Smooth muscle cell of the brain vasculature (primary cell): ENCODE measurements around the gene ROMO1.
"Not testable (repeated sequence)": the region's sequence is repeated elsewhere in the genome, so short reads cannot be mapped to it uniquely, and the experiment has no call there.

Experiments
- DNase-seq: peaks from one replicate; pipeline ENCODE4 v3.0.0-alpha.2; 2012; ENCODE audit warnings: low read depth, low spot score

Gene ROMO1

DNA sequence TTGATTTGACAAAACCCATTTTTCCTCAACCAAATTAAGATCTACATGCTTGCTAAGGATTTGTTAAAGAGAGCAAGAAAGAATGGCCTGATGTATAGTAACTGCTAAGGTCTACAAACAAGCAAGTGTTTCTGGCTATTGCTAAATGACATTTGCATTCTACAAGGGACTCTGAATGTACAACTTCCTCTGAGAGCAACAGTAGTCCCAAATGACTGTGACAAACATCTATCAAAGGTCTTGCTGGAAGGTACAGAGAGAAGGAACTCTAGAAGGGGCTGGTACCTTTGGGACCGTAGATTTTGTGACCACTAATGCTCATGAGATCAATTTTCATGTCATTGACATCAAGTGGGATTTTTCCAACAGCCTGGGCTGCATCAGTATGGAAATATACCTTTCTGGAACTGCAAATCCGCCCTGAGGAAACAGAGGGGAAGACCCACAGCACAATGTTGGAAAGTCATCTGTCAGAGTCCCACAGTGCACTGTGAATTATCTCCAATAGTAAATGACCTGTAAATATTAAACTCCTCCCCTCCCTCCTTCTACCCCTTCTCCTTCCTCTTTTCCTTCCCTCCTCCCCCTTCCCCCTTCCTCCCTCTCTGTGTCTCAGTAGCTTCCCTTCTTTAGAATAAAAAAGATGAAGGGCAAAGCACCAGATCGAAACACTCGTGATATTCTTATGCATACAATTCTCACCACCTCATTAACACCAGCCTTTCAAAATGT lies 18.6 kb upstream of the ROMO1 start:
- no peak for DNase-seq

- no peak for DNase-seq
Observed at GRCh38 chr20:35681960-35682359, 17.2 kb upstream of the ROMO1 start.

- DNase-seq = not testable (repeated sequence)
Observed at GRCh38 chr20:35685368-35685767, 13.8 kb upstream of the ROMO1 start.

DNA sequence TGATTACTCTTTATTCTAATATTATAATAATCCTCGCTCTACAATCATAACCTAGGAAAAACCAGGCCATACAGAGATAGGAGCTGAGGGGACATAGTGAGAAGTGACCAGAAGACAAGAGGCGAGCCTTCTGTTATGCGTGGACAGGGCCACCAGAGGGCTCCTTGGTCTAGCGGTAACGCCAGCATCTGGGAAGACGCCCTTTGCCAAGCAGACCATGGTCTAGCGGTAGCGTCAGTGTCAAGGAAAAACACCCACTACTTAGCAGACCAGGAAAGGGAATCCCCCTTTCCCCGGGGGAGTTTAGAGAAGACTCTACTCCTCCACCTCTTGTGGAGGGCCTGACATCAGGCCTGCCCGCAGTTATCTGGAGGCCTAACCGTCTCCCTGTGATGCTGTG lies 12.3 kb upstream of the ROMO1 start:
- not testable (repeated sequence) for DNase-seq

GRCh38 chr20:35690265-35690664 lies 8.9 kb upstream of the ROMO1 start:
- DNase-seq = no peak

GRCh38 chr20:35695245-35695749 lies 3.9 kb upstream of the ROMO1 start:
- DNase-seq = no peak

GRCh38 chr20:35695978-35696377 lies 3.2 kb upstream of the ROMO1 start:
- DNase-seq = no peak

DNA sequence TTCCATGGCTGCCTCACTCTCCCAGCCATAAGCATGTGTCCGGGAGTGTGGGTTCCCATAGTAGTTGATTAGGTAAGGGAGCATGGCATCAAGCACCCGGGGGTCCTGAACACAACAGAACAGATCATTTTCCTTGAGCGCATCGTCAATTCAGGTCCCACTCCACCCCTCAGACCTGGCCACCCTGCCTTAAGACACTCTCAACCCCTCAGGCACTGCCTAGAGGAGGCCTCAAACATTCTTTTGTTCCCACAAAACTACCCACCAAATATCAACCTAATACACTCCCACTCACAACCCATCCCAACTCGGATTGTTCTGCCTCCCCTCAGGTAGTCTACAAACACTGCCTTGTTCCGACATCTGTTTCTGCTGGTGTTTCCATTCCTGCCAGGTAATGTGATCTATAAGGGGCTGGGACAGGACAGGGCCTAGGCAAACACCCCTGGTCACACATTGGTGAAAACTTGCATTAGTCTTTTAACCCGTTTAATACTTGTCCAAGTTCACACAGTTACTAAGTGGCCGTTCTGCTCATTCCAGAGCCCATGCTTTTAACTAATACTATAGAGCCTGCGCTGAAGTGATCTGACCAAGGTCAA lies 1.4 kb upstream of the ROMO1 start:
- DNase-seq = no peak

GRCh38 chr20:35698298-35699126 lies 693 bp upstream of the ROMO1 start:
- DNase-seq = no peak

- DNase-seq = no peak
Observed at GRCh38 chr20:35699957-35700624, 886 bp downstream of the ROMO1 start.

- DNase-seq = no peak
Observed at GRCh38 chr20:35700625-35701148, 1.5 kb downstream of the ROMO1 start.

GRCh38 chr20:35702051-35702823 lies 3.0 kb downstream of the ROMO1 start:
- DNase-seq = no peak

DNA sequence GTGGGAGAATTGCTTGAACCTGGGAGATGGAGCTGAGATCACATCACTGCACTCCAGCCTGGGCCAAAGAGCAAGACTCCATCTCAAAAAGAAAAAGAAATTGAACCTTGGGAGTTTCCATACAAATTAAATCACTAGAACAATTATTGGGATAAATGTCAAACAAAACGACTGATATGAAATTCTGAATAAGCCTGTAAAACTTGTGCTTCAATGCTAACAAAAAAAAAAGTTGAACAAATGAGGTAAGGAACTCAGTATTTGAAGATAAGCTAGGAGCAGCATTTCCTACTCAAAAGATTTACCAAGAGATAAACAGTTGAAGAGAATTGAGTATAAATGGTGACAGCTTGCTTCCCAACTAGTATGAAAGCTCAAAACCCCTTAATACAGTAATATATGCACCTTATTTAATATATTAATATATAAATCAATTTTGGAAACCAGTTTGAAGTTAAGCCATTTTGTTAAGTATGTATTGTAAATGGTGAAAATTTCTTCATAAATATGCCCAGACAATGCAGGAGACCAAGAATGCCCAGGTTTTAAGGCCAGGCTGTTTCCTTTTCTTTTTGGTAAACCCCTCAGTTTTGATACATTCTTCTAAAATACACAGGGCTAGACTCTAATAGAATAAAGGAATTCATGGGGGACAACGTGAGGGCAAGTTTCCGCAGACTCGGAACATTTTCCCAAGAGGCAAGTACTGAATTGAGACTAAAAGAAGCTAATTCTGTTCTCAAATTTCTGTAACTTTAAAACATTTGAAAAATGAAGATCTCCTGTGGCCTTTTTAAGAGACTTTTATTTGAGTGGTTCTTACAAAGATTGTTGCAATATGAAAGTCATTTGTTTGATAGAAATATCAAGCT lies 3.9 kb downstream of the ROMO1 start:
- no peak for DNase-seq

DNA sequence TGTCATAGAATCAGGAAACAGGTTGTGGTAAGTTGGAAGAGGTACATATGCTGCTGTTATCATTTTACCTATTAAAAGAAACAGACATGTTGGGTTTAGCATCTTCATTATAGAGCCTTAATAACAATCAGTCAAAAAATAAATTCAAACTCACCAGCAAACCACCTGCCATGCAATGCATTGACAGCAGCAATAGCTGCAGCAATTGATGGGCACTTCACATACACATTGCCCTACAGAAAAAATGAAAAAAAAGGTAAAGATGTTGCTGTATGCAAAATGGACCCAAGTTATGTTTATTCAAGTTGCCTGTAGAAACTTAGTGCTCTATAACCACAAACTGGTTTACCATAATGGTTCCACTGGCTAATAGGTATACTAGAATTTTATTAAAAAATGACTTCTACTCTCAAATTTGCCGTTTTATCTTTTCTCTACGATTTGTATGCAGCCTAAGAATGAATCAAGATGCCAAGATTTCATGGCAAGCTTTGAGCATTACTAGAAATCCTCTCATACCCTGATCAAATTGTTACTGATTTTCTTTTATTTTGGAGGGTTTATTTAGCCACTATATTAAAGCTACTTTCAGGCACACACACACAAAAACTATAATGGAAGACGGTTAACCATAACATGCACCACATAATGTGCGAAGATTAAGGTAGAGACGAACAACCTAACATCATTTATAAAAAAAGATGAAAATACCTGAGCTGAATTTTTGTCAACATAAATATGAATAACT lies 5.5 kb downstream of the ROMO1 start:
- no peak for DNase-seq

DNA sequence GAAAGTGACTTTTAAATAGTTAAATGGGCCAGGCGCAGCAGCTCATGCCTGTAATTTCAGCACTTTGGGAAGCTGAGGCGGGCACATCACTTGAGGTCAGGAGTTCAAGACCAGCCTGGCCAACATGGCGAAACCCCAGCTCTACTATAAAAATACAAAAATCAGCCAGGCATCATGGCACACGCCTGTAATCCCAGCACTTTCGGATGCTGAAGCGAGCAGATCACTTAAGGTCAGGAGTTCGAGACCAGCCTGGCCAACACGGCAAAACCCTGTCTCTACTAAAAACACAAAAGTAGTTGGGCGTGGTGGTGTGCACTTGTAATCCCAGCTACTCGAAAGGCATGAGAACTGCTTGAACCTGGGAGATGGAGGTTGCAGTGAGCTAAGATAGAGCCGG lies 6.7 kb downstream of the ROMO1 start:
- not testable (repeated sequence) for DNase-seq

- not testable (repeated sequence) for DNase-seq
Observed at GRCh38 chr20:35706591-35707529, 7.7 kb downstream of the ROMO1 start.

- DNase-seq = no peak
Observed at GRCh38 chr20:35708502-35708901, 9.3 kb downstream of the ROMO1 start.

DNA sequence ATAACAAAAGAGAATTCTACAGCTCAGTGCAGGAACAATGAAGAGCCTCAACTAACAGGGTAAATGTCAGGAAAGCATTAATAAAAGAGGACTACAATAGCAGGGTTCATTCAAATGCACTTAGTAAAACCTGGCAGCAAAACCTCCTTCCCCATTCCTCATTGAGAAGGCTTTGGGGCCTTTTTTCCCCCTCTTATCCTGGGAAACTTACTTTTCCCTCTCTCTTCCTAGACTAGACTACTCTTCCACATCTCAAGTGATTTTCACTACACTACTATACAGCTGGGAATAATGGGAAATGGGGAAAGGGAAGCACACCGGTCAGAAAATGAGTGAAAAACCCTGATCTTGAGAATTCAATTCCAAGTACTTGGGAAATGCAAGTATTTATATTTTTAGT lies 10.1 kb downstream of the ROMO1 start:
- no peak for DNase-seq
